Thyroid gland (tissue), 4 donors: ENCODE results near the gene GOLGA1. TPM values are rescaled to one million over a fixed set of nuclear protein-coding genes. Genes with fewer than 3 reads are reported as not detected.
A peak's percentile ranks its signal among the peaks of the same experiment; 100 is the strongest.
"Not testable (repeated sequence)": the region's sequence is repeated elsewhere in the genome, so short reads cannot be mapped to it uniquely, and the experiment has no call there.

Source experiments
- DNase-seq, 2 donors: peaks; one replicate each; pipeline ENCODE4 v3.0.0-alpha.2; 2019
- H3K27ac ChIP-seq, 3 donors: fragments of 200-600 bp; sonication (generic); 1 replicate in 2 of 3; 2 replicates in 1 of 3; pipeline ENCODE4 v1.5.1; 2016 to 2019; ENCODE audit warnings: mild to moderate bottlenecking in 1 of 3, moderate library complexity in 1 of 3
- H3K27me3 ChIP-seq: fragments of 200-600 bp; sonication (generic); one replicate; pipeline ENCODE4 v1.5.1; 2019
- H3K36me3 ChIP-seq, 2 donors: fragments of 200-600 bp; sonication (generic); one replicate each; pipeline ENCODE4 v1.5.1; 2016 to 2019
- H3K4me1 ChIP-seq, 2 donors: fragments of 200-600 bp; sonication (generic); one replicate each; pipeline ENCODE4 v1.5.1; 2017 to 2019
- H3K4me3 ChIP-seq, 3 donors: fragments of 200-600 bp; sonication (generic); replicated peaks in 1 of 3; 1 replicate in 2 of 3; 2 replicates in 1 of 3; pipeline ENCODE4 v1.5.1; 2016; ENCODE audit warnings: mild to moderate bottlenecking in 1 of 3
- H3K9me3 ChIP-seq: fragments of 200-600 bp; sonication (generic); one replicate; pipeline ENCODE4 v1.5.1; 2017
- CTCF ChIP-seq, 6 experiments: fragments of 200-600 bp in 3 of 6; fragments of 450-650 bp in 3 of 6; sonication (generic) in 3 of 6; IDR thresholded peaks; one replicate each; pipeline ENCODE4 v1.5.1; 2016 to 2019; ENCODE audit warnings: antibody characterized with exemption in 6 of 6, mild to moderate bottlenecking in 2 of 6, inconsistent platforms in 1 of 6, moderate library complexity in 1 of 6
- POLR2A ChIP-seq, 2 donors: fragments of 450-650 bp; IDR thresholded peaks; one replicate each; pipeline ENCODE4 v1.6.1; 2017; ENCODE audit warnings: antibody characterized with exemption in 2 of 2, mild to moderate bottlenecking in 2 of 2, moderate library complexity in 1 of 2
- WGBS, 2 donors: methylation state at CpG; one replicate each; pipeline ENCODE4 v1.1.5; 2017; 5-methylcytosine and 5-hydroxymethylcytosine counted together
- intact Hi-C: fragments of 100-400 bp; cut with DNase I; formaldehyde crosslinking; loops from one replicate; pipeline ENCODE4 v1.15.1; 2023
- total RNA-seq, 4 donors: library from RNA; depleted of rRNA; stranded (reverse); fragments of >200 nt; gene quantifications; one replicate each; pipeline ENCODE4 v1.2.3, GENCODE V29; 2016

Gene GOLGA1
- total RNA-seq, 4 donors from 2014 or later = 15.3 to 27.7 (median 18.6) TPM

- H3K4me1 ChIP-seq = peaks cover 12 to 24% of the 10 kb centered on the region in 2 donors
- intact Hi-C loops = loop anchor here (10.0 kb wide), 1 partner anchor 235 kb away; no protein-coding TSS in a partner anchor
- no peak for DNase-seq
- H3K4me3 ChIP-seq = no peak overlapping the region
- TF ChIP-seq CTCF (IDR thresholded peaks at IDR 0.05) = no peak
- no peak for TF ChIP-seq POLR2A (IDR thresholded peaks at IDR 0.05)
- 72 to 75% methylated on average over 9 to 10 of the region's 10 CpGs for WGBS, 2 donors
- H3K27me3 ChIP-seq = no peaks in the 10 kb centered on the region
- no peaks in the 10 kb centered on the region for H3K9me3 ChIP-seq
- no peak overlapping the region for H3K27ac ChIP-seq
- no peaks in the 10 kb centered on the region for H3K36me3 ChIP-seq
These were observed 91.1 kb downstream of the GOLGA1 start for GRCh38 chr9:124849801-124850200.

- intact Hi-C loops = no loop called here
- H3K27ac ChIP-seq = no peak overlapping the region
- no peak for TF ChIP-seq POLR2A (IDR thresholded peaks at IDR 0.05)
- DNase-seq = no peak
- WGBS, 2 donors = 91 to 92% methylated on average over 6 of the region's 6 CpGs
- peaks cover 3 to 23% of the 10 kb centered on the region in 2 donors for H3K4me1 ChIP-seq
- H3K4me3 ChIP-seq = no peak overlapping the region
- no peaks in the 10 kb centered on the region for H3K9me3 ChIP-seq
- no peaks in the 10 kb centered on the region for H3K36me3 ChIP-seq
- no peaks in the 10 kb centered on the region for H3K27me3 ChIP-seq
These were observed 93.9 kb downstream of the GOLGA1 start for GRCh38 chr9:124846969-124847368.

- H3K4me1 ChIP-seq = peaks cover 5 to 23% of the 10 kb centered on the region in 2 donors
- intact Hi-C loops, H3K27me3 ChIP-seq, H3K9me3 ChIP-seq, H3K36me3 ChIP-seq, H3K27ac ChIP-seq, DNase-seq, H3K4me3 ChIP-seq: not testable (repeated sequence)
- 94 to 96% methylated on average over 9 of the region's 9 CpGs for WGBS, 2 donors
These were observed 94.4 kb downstream of the GOLGA1 start for GRCh38 chr9:124846467-124846866.

GRCh38 chr9:124844291-124844690 is 96.6 kb downstream of the GOLGA1 start:
- Histone ChIP-seq H3K4me3 (no peak overlapping the region), H3K4me1 (peaks cover 5 to 21% of the 10 kb centered on the region in 2 donors), H3K36me3 (no peaks in the 10 kb centered on the region), H3K27ac (peak overlapping the region; percentile 52 to 70 (median 64)), H3K27me3 (no peaks in the 10 kb centered on the region), H3K9me3 (no peaks in the 10 kb centered on the region)
- no peak for TF ChIP-seq CTCF (IDR thresholded peaks at IDR 0.05)
- no peak for TF ChIP-seq POLR2A (IDR thresholded peaks at IDR 0.05)
- peak; percentile 55 to 57 for DNase-seq
- WGBS, 2 donors = 44 to 50% methylated on average over 4 of the region's 4 CpGs
- intact Hi-C loops = no loop called here

GRCh38 chr9:124843456-124844034 is 97.3 kb downstream of the GOLGA1 start:
- 44 to 49% methylated on average over 8 to 11 of the region's 11 CpGs for WGBS, 2 donors
- Histone ChIP-seq H3K36me3 (no peaks in the 10 kb centered on the region), H3K4me3 (no peak overlapping the region), H3K4me1 (peaks cover 5 to 21% of the 10 kb centered on the region in 2 donors), H3K27ac (peak overlapping the region; percentile 52 to 70 (median 64)), H3K27me3 (no peaks in the 10 kb centered on the region), H3K9me3 (no peaks in the 10 kb centered on the region)
- TF ChIP-seq CTCF (IDR thresholded peaks at IDR 0.05) (no peak), POLR2A (IDR thresholded peaks at IDR 0.05) (peak in 1 of 2 donors; percentile 24)
- peak; percentile 35 to 40 for DNase-seq
- intact Hi-C loops = no loop called here

GRCh38 chr9:124841075-124841821 is 99.6 kb downstream of the GOLGA1 start:
- Histone ChIP-seq H3K4me1 (peaks cover 5 to 21% of the 10 kb centered on the region in 2 donors), H3K9me3 (no peaks in the 10 kb centered on the region), H3K4me3 (no peak overlapping the region), H3K27ac (peak overlapping the region; percentile 30 to 54 (median 48)), H3K36me3 (no peaks in the 10 kb centered on the region), H3K27me3 (no peaks in the 10 kb centered on the region)
- TF ChIP-seq CTCF (IDR thresholded peaks at IDR 0.05) = no peak
- TF ChIP-seq POLR2A (IDR thresholded peaks at IDR 0.05) = no peak
- 84 to 87% methylated on average over 14 of the region's 14 CpGs for WGBS, 2 donors
- intact Hi-C loops = no loop called here
- no peak for DNase-seq
